NB4 (cell line): ENCODE data around the gene DGKB.

Source experiments
- CTCF ChIP-seq: IDR thresholded peaks from one replicate; pipeline ENCODE4 v1.5.1; 2012; ENCODE audit warnings: low read depth, low read length
- POLR2A ChIP-seq: IDR thresholded peaks from 2 replicates; pipeline ENCODE4 v1.6.1; 2011; ENCODE audit warnings: mild to moderate bottlenecking; ENCODE audit not compliant: insufficient read length; ENCODE audit errors: extremely low read depth
- TF ChIP-seq, protein P1 (sequence below): IDR thresholded peaks from 2 replicates; pipeline ENCODE4 v1.6.1; 2011; ENCODE audit warnings: low read depth, low read length

DNA sequence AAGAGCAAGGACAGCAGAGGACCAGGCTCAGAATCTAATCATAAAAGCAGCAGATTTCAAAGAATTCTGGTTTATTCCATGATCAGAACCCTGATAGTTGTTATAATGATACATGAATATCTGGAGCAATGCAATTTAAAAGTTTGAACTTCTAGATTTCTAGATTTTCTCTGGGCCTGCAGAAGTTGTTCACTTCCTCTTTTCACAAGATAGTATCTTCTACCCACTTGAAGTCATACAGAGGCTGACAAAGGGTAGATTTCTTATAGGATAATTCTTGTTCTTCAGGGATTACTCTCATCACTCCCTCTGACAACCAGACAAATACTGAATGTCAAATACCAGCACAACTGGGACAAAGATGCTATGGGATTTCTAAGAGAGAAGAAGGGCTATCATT lies 593.1 kb downstream of the DGKB start:
- no peak for TF ChIP-seq CTCF
- TF ChIP-seq, protein P1, sequence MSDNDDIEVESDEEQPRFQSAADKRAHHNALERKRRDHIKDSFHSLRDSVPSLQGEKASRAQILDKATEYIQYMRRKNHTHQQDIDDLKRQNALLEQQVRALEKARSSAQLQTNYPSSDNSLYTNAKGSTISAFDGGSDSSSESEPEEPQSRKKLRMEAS, result no peak
- TF ChIP-seq POLR2A, result no peak
